ENCODE data around the gene OR2A2.

The OR2A2 gene

DNA sequence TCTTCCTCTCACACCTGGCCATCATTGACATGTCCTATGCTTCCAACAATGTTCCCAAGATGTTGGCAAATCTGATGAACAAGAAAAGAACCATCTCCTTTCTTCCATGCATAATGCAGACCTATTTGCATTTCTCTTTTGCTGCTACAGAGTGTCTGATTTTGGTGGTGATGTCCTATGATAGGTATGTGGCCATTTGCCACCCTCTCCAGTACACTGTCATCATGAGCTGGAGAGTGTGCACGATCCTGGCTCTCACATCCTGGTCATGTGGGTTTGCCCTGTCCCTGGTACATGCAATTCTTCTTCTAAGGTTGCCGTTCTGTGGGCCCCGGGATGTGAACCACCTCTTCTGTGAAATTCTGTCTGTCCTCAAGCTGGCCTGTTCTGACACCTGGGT is 32.8 kb downstream of the OR2A2 start:
- DNase-seq (ENCODE audit: low spot score): no peak

DNA sequence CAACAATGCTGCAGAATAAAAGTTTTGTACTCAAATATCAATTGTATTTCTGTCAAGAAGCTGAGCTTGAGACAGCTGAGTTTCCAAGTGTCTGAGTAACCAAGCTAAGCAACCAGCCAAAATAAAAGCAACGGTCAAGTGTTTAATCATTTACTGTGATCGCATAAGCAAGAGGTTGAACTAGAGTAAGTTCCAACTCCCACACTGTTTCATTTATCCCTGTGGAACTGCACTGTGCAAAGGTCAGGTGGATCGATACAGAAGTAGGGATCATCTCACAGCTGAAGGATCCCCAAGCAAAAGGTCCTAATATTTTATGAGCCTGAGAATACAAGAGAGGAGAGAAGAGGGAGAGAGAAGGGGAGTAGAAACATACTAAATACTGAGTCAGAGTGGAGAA is 35.0 kb downstream of the OR2A2 start:
- no peak for DNase-seq (ENCODE audit: low spot score)

DNA sequence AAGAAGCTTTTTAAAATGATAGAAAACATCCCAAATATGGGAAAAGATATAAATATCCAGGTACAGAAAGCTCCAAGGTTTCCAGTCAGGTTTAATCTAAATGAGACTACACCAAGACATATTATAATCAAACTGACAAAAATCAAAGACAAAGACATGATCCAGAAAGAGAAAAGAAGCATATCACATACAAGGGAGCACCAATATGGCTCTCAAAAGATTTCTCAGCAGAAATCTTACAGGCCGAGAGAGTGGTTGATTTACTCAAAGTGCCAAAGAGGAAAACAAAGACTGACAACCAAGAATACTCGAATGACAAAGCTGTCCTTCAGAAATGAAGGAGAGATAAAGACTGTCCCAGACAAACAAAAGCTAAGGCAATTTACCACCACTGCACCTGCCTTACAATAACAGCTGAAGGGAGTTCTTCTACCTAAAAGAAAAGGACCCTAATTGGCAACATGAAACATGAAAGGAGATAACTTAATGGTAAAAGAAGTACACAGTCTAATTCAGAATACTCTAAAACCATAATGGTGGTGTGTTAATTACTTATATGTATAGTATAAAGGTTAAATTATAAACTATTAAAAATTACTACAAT is 38.9 kb downstream of the OR2A2 start:
- no peak for DNase-seq (ENCODE audit: low spot score)

DNA sequence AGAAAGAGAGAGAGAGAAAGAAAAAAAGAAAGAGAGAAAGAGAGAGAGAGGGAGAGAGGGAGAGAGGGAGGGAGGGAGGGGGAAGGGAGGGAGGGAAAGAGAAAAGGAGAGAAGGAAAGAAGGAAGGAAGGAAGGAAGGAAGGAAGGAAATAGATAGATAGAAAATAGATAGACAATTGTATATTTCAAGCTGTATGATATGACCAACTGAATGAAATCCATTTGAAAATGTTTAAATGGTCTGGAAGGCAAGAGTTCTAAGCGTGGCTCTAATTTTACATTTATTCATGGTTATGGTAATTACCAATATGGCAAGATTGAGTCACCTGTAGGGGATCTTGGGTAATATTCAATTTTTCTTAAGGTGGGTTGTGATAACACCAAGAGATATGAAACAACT is 49.5 kb downstream of the OR2A2 start:
- no peak for DNase-seq (ENCODE audit: low spot score)
